GM12878 (cell line): ENCODE data around the gene CAMTA1. TPM values are rescaled to one million over a fixed set of nuclear protein-coding genes. Genes with fewer than 3 reads are reported as not detected.

ENCODE experiments used
- ATAC-seq: fragments of 200-7000 bp; cut with Tn5 transposase; 3 replicates; pipeline ENCODE4 v1.9.1; 2020; ENCODE audit warnings: mild to moderate bottlenecking, moderate library complexity
- BruUV-seq: library from RNA; stranded (reverse); fragments of 400-500 nt; replicated peaks from 2 replicates; lab custom pipeline; 2021; lab: Mats Ljungman, UMichigan
- CTCF ChIA-PET: fragments of 300-600 bp; sonication (Branson Sonifier 250); formaldehyde crosslinking; extraction: SDS; loops from one replicate; lab custom pipeline; 2021; ENCODE audit warnings: inconsistent platforms; lab: Yijun Ruan, JAX
- POLR2A ChIA-PET: fragments of 350-600 bp; formaldehyde crosslinking; extraction: SDS; loops from one replicate; lab custom pipeline; 2021; ENCODE audit warnings: inconsistent platforms; lab: Charles Lee
- RAD21 ChIA-PET: fragments of 300-600 bp; sonication (Branson Sonifier 250); formaldehyde crosslinking; loops from one replicate; lab custom pipeline; 2023; ENCODE audit warnings: antibody characterized with exemption; ENCODE audit not compliant: unreplicated experiment; lab: Charles Lee
- SMC1A ChIA-PET: fragments of 300-600 bp; sonication (Branson Sonifier 250); formaldehyde crosslinking; loops from one replicate; lab custom pipeline; 2023; ENCODE audit not compliant: unreplicated experiment, uncharacterized antibody; lab: Charles Lee
- DNase-seq: peaks from one replicate; pipeline ENCODE4 v3.0.0-alpha.2; 2011; ENCODE audit warnings: low read depth, low spot score
- FAIRE-seq: peaks from 3 replicates; lab custom pipeline; 2011; peaks lifted over from hg19 to GRCh38; lab: Jason Lieb, UNC
- H2AFZ ChIP-seq: 2 replicates; pipeline ENCODE4 v1.6.0; 2011; ENCODE audit warnings: low read depth, low read length, control low read depth; ENCODE audit not compliant: control insufficient read depth
- H3K27ac ChIP-seq: 2 replicates; pipeline ENCODE4 v1.5.1; 2011; ENCODE audit warnings: control low read depth; ENCODE audit not compliant: control insufficient read depth, insufficient read depth
- H3K27me3 ChIP-seq, 2 experiments: replicated peaks in 1 of 2; 2 replicates each; pipeline versions ENCODE4 v1.6.0 to v1.6.1; 2011; ENCODE audit warnings: low read length in 1 of 2; ENCODE audit not compliant: control insufficient read depth in 2 of 2, insufficient read depth in 2 of 2
- H3K36me3 ChIP-seq, 2 experiments: 2 replicates each; pipeline ENCODE4 v1.5.1; 2011; ENCODE audit warnings: low read length in 1 of 2; ENCODE audit not compliant: control insufficient read depth in 2 of 2, insufficient read depth in 2 of 2
- H3K4me1 ChIP-seq: 2 replicates; pipeline ENCODE4 v1.6.1; 2011; ENCODE audit warnings: mild to moderate bottlenecking, low read length, moderate library complexity, mixed read lengths; ENCODE audit not compliant: control insufficient read depth, insufficient read depth
- H3K4me2 ChIP-seq: 2 replicates; pipeline ENCODE4 v1.6.0; 2011; ENCODE audit warnings: control low read depth; ENCODE audit not compliant: control insufficient read depth, insufficient read depth
- H3K4me3 ChIP-seq: fragments of 200-600 bp; sonication (generic); 2 replicates; pipeline ENCODE4 v1.5.1; 2016
- H3K79me2 ChIP-seq: 2 replicates; pipeline ENCODE4 v1.6.0; 2011; ENCODE audit warnings: low read length; ENCODE audit not compliant: control insufficient read depth, insufficient read depth
- H3K9ac ChIP-seq: 2 replicates; pipeline ENCODE4 v1.8.0; 2011; ENCODE audit warnings: low read length, control low read depth, mixed read lengths; ENCODE audit not compliant: control insufficient read depth, insufficient read depth
- H3K9me3 ChIP-seq: replicated peaks from 3 replicates; pipeline ENCODE4 v1.5.1; 2011; ENCODE audit warnings: mild to moderate bottlenecking, low read length; ENCODE audit not compliant: control insufficient read depth, insufficient read depth
- H4K20me1 ChIP-seq: 2 replicates; pipeline ENCODE4 v1.6.0; 2011; ENCODE audit not compliant: control insufficient read depth, insufficient read depth
- BACH1 ChIP-seq: fragments of 450-650 bp; IDR thresholded peaks from 2 replicates; pipeline ENCODE4 v1.6.1; 2017; ENCODE audit warnings: mild to moderate bottlenecking, borderline replicate concordance
- BHLHE40 ChIP-seq, 2 experiments: fragments of 450-650 bp in 1 of 2; IDR thresholded peaks; 2 replicates each; pipeline ENCODE4 v1.6.1; 2011 to 2017; ENCODE audit warnings: low read depth in 2 of 2, borderline replicate concordance in 1 of 2, improper control_type of control experiment in 1 of 2, low read length in 1 of 2, mild to moderate bottlenecking in 1 of 2
- ESRRA ChIP-seq: IDR thresholded peaks from 2 replicates; pipeline ENCODE4 v1.6.1; 2012; ENCODE audit warnings: mild to moderate bottlenecking, low read length, improper control_type of control experiment
- ETV6 ChIP-seq, 2 experiments: fragments of 450-650 bp in 1 of 2; IDR thresholded peaks in 1 of 2; conservative IDR thresholded peaks in 1 of 2; 2 replicates each; pipeline ENCODE4 v1.6.1; 2014; ENCODE audit warnings: antibody characterized with exemption in 1 of 2, borderline replicate concordance in 1 of 2, low read depth in 1 of 2, mild to moderate bottlenecking in 1 of 2, moderate library complexity in 1 of 2
- HDGF ChIP-seq: fragments of 450-650 bp; IDR thresholded peaks from 2 replicates; pipeline ENCODE4 v1.6.1; 2016; ENCODE audit warnings: antibody characterized with exemption
- LARP7 ChIP-seq: fragments of 450-650 bp; IDR thresholded peaks from 2 replicates; pipeline ENCODE4 v1.6.1; 2017; ENCODE audit warnings: mild to moderate bottlenecking
- MEF2B ChIP-seq: fragments of 450-650 bp; IDR thresholded peaks from 2 replicates; pipeline ENCODE4 v1.6.1; 2018; ENCODE audit warnings: mild to moderate bottlenecking, moderate library complexity; ENCODE audit not compliant: partially characterized antibody, poor library complexity, severe bottlenecking
- PML ChIP-seq: IDR thresholded peaks from 2 replicates; pipeline ENCODE4 v1.6.1; 2012; ENCODE audit warnings: low read length, inconsistent platforms
- SMARCA5 ChIP-seq: fragments of 450-650 bp; IDR thresholded peaks from 2 replicates; pipeline ENCODE4 v1.6.1; 2017; ENCODE audit warnings: mild to moderate bottlenecking
- SPI1 ChIP-seq: IDR thresholded peaks from 2 replicates; pipeline ENCODE4 v1.6.1; 2011; ENCODE audit warnings: low read depth, mild to moderate bottlenecking, low read length, moderate library complexity, borderline replicate concordance; ENCODE audit not compliant: insufficient read depth
- SREBF1 ChIP-seq: IDR thresholded peaks from 2 replicates; pipeline ENCODE4 v1.6.1; 2012; ENCODE audit warnings: mild to moderate bottlenecking, low read length
- TCF12 ChIP-seq: IDR thresholded peaks from 2 replicates; pipeline ENCODE4 v1.6.1; 2011; ENCODE audit warnings: low read depth, mild to moderate bottlenecking, low read length
- whole genome bisulfite sequencing: methylation state at CpG from one replicate; pipeline ENCODE4 v1.1.6; 2016; ENCODE audit warnings: low lambda C conversion rate; ENCODE audit not compliant: insufficient replicate concordance, insufficient coverage; ENCODE audit errors: missing lambda C conversion rate; 5-methylcytosine and 5-hydroxymethylcytosine counted together
- in situ Hi-C: fragments of 300-500 bp; cut with MboI; formaldehyde crosslinking; loops from 9 replicates; pipeline ENCODE4 v1.14.3; 2018; ENCODE audit warnings: mixed read lengths
- intact Hi-C: fragments of 100-400 bp; cut with micrococcal nuclease; formaldehyde crosslinking; loops from one replicate; pipeline ENCODE4 v1.14.2; 2022; ENCODE audit not compliant: unreplicated experiment
- polyA plus RNA-seq, 11 experiments: library from polyadenylated mRNA; depleted of rRNA in 4 of 11; unstranded in 6 of 11; stranded (reverse) in 5 of 11; fragments of >200 nt; fragmentation: Nextera tagmentation in 4 of 11; fragmentation: Illumina TruSeq in 1 of 11; extraction: Ambion mirVana in 4 of 11; extraction: Trizol in 1 of 11; gene quantifications; 1 replicate in 1 of 11; 2 replicates in 10 of 11; pipeline versions ENCODE4 v1.2.1 to v1.2.3, GENCODE V29; 2011 to 2016; ENCODE audit warnings: inconsistent platforms in 2 of 11, missing spikeins in 2 of 11, low read depth in 1 of 11
- total RNA-seq, 4 experiments: library from RNA; depleted of rRNA in 3 of 4; stranded (reverse); fragments of >200 nt in 3 of 4; fragmentation: Illumina TruSeq in 1 of 4; extraction: Trizol in 1 of 4; gene quantifications; 2 replicates each; pipeline versions ENCODE4 v1.2.1 to v1.2.3, GENCODE V29; 2013 to 2021
- TF ChIP-seq, protein P1 (sequence below): fragments of 450-650 bp; IDR thresholded peaks from 2 replicates; pipeline ENCODE4 v1.6.1; 2017; ENCODE audit warnings: mild to moderate bottlenecking
- TF ChIP-seq, protein P2 (sequence below): IDR thresholded peaks from 2 replicates; pipeline ENCODE4 v1.6.1; 2012; ENCODE audit warnings: improper control_type of control experiment, low read depth, low read length; ENCODE audit not compliant: insufficient replicate concordance
- TF ChIP-seq, protein P3 (sequence below): IDR thresholded peaks from 2 replicates; pipeline ENCODE4 v1.6.1; 2012; ENCODE audit warnings: low read depth, low read length, improper control_type of control experiment

CAMTA1 gene
- total and polyA plus RNA-seq, 10 of the 15 experiments (the other 5 are each of a cell fraction or from before 2014, with no cell fraction given): 37.7 to 148 (median 76.4) TPM

DNA sequence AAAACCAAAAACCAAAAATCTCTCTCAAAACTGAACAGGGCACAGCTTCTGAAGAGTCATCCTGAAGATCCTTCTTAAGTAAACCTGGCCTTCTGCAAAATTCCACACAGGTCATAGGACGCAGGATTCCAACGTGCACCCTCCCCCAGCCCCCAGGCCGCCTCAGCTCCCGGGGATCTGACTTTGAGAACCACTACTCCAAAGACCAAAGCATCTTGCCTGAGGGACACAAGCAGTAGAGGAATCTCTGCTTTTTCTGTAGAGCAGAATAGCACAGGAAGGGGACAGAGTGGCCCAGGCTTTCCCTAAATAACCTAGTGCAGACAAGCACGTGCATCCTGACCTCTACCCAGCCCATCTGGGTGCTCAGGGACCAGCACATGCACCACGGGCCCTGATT lies 881.0 kb downstream of the CAMTA1 start:
- Histone ChIP-seq H3K36me3 (no peaks in the 10 kb centered on the region), H3K4me3 (no peak overlapping the region), H2AFZ (no peak overlapping the region), H4K20me1 (no peaks in the 10 kb centered on the region), H3K27me3 (no peaks in the 10 kb centered on the region; a peak in 1 of 4 replicates), H3K79me2 (no peaks in the 10 kb centered on the region), H3K9ac (no peak overlapping the region), H3K9me3 (no peaks in the 10 kb centered on the region), H3K27ac (no peak overlapping the region), H3K4me2 (no peak overlapping the region), H3K4me1 (no peaks in the 10 kb centered on the region)
- ATAC-seq (no peak), FAIRE-seq (no peak), DNase-seq (no peak)
- RAD21 ChIA-PET: interaction anchor here (0.8 to 5.2 kb wide), 4 partner anchors 10 to 351 kb away, joined by 3 to 45 read pairs (median 4); no protein-coding TSS in a partner anchor
- BruUV-seq: no TSS peak
- 30% methylated on average over 6 of the region's 6 CpGs for WGBS
- SMC1A ChIA-PET: interaction anchor here (4.8 kb wide), 1 partner anchor 87 kb away, joined by 55 read pairs; no protein-coding TSS in a partner anchor
- intact Hi-C loops: loop anchor here (10.0 kb wide), 1 partner anchor 679 kb away; no protein-coding TSS in a partner anchor
- in situ Hi-C loops: no loop called here
- no peak for TF ChIP-seq BACH1
- TF ChIP-seq SREBF1: no peak
- TF ChIP-seq BHLHE40 (IDR thresholded peaks at IDR 0.05; ENCODE audit: borderline replicate concordance in 1 of 2, low read depth in 2 of 2, low read length in 1 of 2): no peak
- TF ChIP-seq MEF2B: no peak
- TF ChIP-seq HDGF: no peak
- TF ChIP-seq, protein P1, sequence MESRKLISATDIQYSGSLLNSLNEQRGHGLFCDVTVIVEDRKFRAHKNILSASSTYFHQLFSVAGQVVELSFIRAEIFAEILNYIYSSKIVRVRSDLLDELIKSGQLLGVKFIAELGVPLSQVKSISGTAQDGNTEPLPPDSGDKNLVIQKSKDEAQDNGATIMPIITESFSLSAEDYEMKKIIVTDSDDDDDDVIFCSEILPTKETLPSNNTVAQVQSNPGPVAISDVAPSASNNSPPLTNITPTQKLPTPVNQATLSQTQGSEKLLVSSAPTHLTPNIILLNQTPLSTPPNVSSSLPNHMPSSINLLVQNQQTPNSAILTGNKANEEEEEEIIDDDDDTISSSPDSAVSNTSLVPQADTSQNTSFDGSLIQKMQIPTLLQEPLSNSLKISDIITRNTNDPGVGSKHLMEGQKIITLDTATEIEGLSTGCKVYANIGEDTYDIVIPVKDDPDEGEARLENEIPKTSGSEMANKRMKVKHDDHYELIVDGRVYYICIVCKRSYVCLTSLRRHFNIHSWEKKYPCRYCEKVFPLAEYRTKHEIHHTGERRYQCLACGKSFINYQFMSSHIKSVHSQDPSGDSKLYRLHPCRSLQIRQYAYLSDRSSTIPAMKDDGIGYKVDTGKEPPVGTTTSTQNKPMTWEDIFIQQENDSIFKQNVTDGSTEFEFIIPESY: no peak
- TF ChIP-seq TCF12: no peak
- no peak for TF ChIP-seq ESRRA
- TF ChIP-seq ETV6 (conservative IDR thresholded peaks at IDR 0.05 in 1 of 2, IDR thresholded peaks at IDR 0.05 in 1 of 2; ENCODE audit: borderline replicate concordance in 1 of 2, low read depth in 1 of 2): no peak
- TF ChIP-seq LARP7: no peak
- TF ChIP-seq SMARCA5: no peak
- TF ChIP-seq, protein P2, sequence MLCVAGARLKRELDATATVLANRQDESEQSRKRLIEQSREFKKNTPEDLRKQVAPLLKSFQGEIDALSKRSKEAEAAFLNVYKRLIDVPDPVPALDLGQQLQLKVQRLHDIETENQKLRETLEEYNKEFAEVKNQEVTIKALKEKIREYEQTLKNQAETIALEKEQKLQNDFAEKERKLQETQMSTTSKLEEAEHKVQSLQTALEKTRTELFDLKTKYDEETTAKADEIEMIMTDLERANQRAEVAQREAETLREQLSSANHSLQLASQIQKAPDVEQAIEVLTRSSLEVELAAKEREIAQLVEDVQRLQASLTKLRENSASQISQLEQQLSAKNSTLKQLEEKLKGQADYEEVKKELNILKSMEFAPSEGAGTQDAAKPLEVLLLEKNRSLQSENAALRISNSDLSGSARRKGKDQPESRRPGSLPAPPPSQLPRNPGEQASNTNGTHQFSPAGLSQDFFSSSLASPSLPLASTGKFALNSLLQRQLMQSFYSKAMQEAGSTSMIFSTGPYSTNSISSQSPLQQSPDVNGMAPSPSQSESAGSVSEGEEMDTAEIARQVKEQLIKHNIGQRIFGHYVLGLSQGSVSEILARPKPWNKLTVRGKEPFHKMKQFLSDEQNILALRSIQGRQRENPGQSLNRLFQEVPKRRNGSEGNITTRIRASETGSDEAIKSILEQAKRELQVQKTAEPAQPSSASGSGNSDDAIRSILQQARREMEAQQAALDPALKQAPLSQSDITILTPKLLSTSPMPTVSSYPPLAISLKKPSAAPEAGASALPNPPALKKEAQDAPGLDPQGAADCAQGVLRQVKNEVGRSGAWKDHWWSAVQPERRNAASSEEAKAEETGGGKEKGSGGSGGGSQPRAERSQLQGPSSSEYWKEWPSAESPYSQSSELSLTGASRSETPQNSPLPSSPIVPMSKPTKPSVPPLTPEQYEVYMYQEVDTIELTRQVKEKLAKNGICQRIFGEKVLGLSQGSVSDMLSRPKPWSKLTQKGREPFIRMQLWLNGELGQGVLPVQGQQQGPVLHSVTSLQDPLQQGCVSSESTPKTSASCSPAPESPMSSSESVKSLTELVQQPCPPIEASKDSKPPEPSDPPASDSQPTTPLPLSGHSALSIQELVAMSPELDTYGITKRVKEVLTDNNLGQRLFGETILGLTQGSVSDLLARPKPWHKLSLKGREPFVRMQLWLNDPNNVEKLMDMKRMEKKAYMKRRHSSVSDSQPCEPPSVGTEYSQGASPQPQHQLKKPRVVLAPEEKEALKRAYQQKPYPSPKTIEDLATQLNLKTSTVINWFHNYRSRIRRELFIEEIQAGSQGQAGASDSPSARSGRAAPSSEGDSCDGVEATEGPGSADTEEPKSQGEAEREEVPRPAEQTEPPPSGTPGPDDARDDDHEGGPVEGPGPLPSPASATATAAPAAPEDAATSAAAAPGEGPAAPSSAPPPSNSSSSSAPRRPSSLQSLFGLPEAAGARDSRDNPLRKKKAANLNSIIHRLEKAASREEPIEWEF: no peak
- TF ChIP-seq, protein P3, sequence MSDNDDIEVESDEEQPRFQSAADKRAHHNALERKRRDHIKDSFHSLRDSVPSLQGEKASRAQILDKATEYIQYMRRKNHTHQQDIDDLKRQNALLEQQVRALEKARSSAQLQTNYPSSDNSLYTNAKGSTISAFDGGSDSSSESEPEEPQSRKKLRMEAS: no peak
- TF ChIP-seq PML: no peak
- TF ChIP-seq SPI1: no peak
- CTCF ChIA-PET: interaction anchor here (1.6 to 7.6 kb wide), 3 partner anchors 18 to 238 kb away, joined by 5 to 208 read pairs (median 13); no protein-coding TSS in a partner anchor
- POLR2A ChIA-PET: no interaction called here
